SIG-M5 treated with dmso at 0.1 percent for 504 hours (cell line): Measurements from ENCODE around the gene FMNL1.

Experiments
- DNase-seq: peaks from one replicate; lab custom pipeline; 2025; ENCODE audit not compliant: unreplicated experiment; lab: John Stamatoyannopoulos, UW

FMNL1 gene

DNA sequence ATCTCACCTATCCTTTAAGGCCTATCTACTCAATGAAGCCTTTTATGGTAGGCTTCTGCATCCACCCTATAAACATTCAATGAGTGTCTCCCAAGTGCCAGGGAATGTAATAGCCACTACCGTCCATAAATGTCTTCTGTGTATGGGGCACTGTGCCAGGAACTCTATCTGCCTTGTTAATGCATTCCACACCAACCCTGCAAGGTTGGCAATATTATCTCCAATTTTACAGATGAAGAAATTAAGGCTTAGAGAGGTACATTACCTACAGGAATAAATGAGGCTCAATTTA, 75.1 kb downstream of the FMNL1 start:
- DNase-seq: no peak
